Measurements from ENCODE around the gene XYLB.

Gene XYLB

GRCh38 chr3:38369186-38369585, 22.6 kb downstream of the XYLB start:
- no peak for TF ChIP-seq POLR2AphosphoS5 (IDR thresholded peaks at IDR 0.05; ENCODE audit: low read depth, low read length)
- no peak for TF ChIP-seq SIN3A (IDR thresholded peaks at IDR 0.05; ENCODE audit: borderline replicate concordance, insufficient read depth, low read length)
- no peak for TF ChIP-seq TAF1 (IDR thresholded peaks at IDR 0.05; ENCODE audit: borderline replicate concordance, insufficient read depth, low read length)
- TF ChIP-seq FOXP2 (optimal IDR thresholded peaks at IDR 0.05; ENCODE audit: borderline replicate concordance, extremely low read depth, extremely low read length, insufficient read depth), result no peak
- no peak for TF ChIP-seq REST (IDR thresholded peaks at IDR 0.05; ENCODE audit: insufficient read depth in 1 of 2, low read depth in 2 of 2, low read length in 2 of 2)

GRCh38 chr3:38370149-38370548, 23.6 kb downstream of the XYLB start:
- TF ChIP-seq FOXP2 (optimal IDR thresholded peaks at IDR 0.05; ENCODE audit: borderline replicate concordance, extremely low read depth, extremely low read length, insufficient read depth) (no peak), REST (IDR thresholded peaks at IDR 0.05; ENCODE audit: insufficient read depth in 1 of 2, low read depth in 2 of 2, low read length in 2 of 2) (no peak), TAF1 (IDR thresholded peaks at IDR 0.05; ENCODE audit: borderline replicate concordance, insufficient read depth, low read length) (no peak), POLR2AphosphoS5 (IDR thresholded peaks at IDR 0.05; ENCODE audit: low read depth, low read length) (no peak), SIN3A (IDR thresholded peaks at IDR 0.05; ENCODE audit: borderline replicate concordance, insufficient read depth, low read length) (no peak)

GRCh38 chr3:38370861-38371260, 24.3 kb downstream of the XYLB start:
- TF ChIP-seq FOXP2 (optimal IDR thresholded peaks at IDR 0.05; ENCODE audit: borderline replicate concordance, extremely low read depth, extremely low read length, insufficient read depth) (no peak), REST (IDR thresholded peaks at IDR 0.05; ENCODE audit: insufficient read depth in 1 of 2, low read depth in 2 of 2, low read length in 2 of 2) (no peak), SIN3A (IDR thresholded peaks at IDR 0.05; ENCODE audit: borderline replicate concordance, insufficient read depth, low read length) (no peak), POLR2AphosphoS5 (IDR thresholded peaks at IDR 0.05; ENCODE audit: low read depth, low read length) (no peak), TAF1 (IDR thresholded peaks at IDR 0.05; ENCODE audit: borderline replicate concordance, insufficient read depth, low read length) (no peak)

- TF ChIP-seq SIN3A (IDR thresholded peaks at IDR 0.05; ENCODE audit: borderline replicate concordance, insufficient read depth, low read length) (no peak), FOXP2 (optimal IDR thresholded peaks at IDR 0.05; ENCODE audit: borderline replicate concordance, extremely low read depth, extremely low read length, insufficient read depth) (no peak), TAF1 (IDR thresholded peaks at IDR 0.05; ENCODE audit: borderline replicate concordance, insufficient read depth, low read length) (no peak), REST (IDR thresholded peaks at IDR 0.05; ENCODE audit: insufficient read depth in 1 of 2, low read depth in 2 of 2, low read length in 2 of 2) (no peak), POLR2AphosphoS5 (IDR thresholded peaks at IDR 0.05; ENCODE audit: low read depth, low read length) (no peak)
Measured at GRCh38 chr3:38371541-38372213, 25.1 kb downstream of the XYLB start.
